HEK293 (cell line): ENCODE results near the gene ICAM4.

Source experiments
- CTCF ChIA-PET: fragments of 350-600 bp; formaldehyde crosslinking; extraction: SDS; loops from one replicate; lab custom pipeline; 2021; ENCODE audit warnings: antibody characterized with exemption; lab: Yijun Ruan, JAX
- POLR2A ChIA-PET: fragments of 300-600 bp; formaldehyde crosslinking; extraction: SDS; loops from one replicate; lab custom pipeline; 2020; ENCODE audit warnings: antibody characterized with exemption, inconsistent platforms; lab: Yijun Ruan, JAX
- H3K27ac ChIP-seq: fragments of 200-500 bp; sonication (Bioruptor generic); 2 replicates; pipeline ENCODE4 v1.5.1; 2014; ENCODE audit warnings: low read depth, low read length, control low read depth, inconsistent platforms; ENCODE audit errors: extremely low read depth
- H3K36me3 ChIP-seq, 2 experiments: fragments of 200-500 bp in 1 of 2; sonication (Bioruptor generic) in 1 of 2; 1 replicate in 1 of 2; 2 replicates in 1 of 2; pipeline ENCODE4 v1.5.1; 2014 to 2017; ENCODE audit warnings: inconsistent platforms in 2 of 2, low read length in 2 of 2; ENCODE audit not compliant: control insufficient read depth in 2 of 2, insufficient read depth in 1 of 2
- H3K4me1 ChIP-seq: fragments of 200-500 bp; sonication (Bioruptor generic); 2 replicates; pipeline ENCODE4 v1.5.1; 2014; ENCODE audit warnings: mild to moderate bottlenecking, low read length, inconsistent platforms; ENCODE audit not compliant: control insufficient read depth, insufficient read depth
- H3K4me3 ChIP-seq: 2 replicates; pipeline ENCODE4 v1.5.1; 2011; ENCODE audit warnings: low read depth, mild to moderate bottlenecking, control low read depth, low read length, moderate library complexity
- H3K9me3 ChIP-seq: fragments of 200-500 bp; sonication (Bioruptor generic); 2 replicates; pipeline ENCODE4 v1.5.1; 2014; ENCODE audit warnings: low read depth, low read length, inconsistent platforms; ENCODE audit not compliant: control insufficient read depth, insufficient read depth
- GLI4 ChIP-seq: fragments of 450-650 bp; formaldehyde crosslinking; IDR thresholded peaks from 2 replicates; pipeline ENCODE4 v1.5.1; 2016; ENCODE audit warnings: missing biosample characterization, missing genetic modification characterization
- PRDM1 ChIP-seq: fragments of 450-650 bp; formaldehyde crosslinking; IDR thresholded peaks from 2 replicates; pipeline ENCODE4; 2016; ENCODE audit warnings: missing biosample characterization, missing genetic modification characterization
- ZFP69B ChIP-seq: fragments of 450-650 bp; formaldehyde crosslinking; IDR thresholded peaks from 2 replicates; pipeline ENCODE4 v1.5.1; 2016; ENCODE audit warnings: missing biosample characterization, missing genetic modification characterization
- ZNF140 ChIP-seq: fragments of 450-650 bp; formaldehyde crosslinking; IDR thresholded peaks from 2 replicates; pipeline ENCODE4 v1.5.1; 2016; ENCODE audit warnings: missing biosample characterization, missing genetic modification characterization
- ZNF16 ChIP-seq: fragments of 450-650 bp; formaldehyde crosslinking; IDR thresholded peaks from 2 replicates; pipeline ENCODE4 v1.5.1; 2016; ENCODE audit warnings: low read depth, missing biosample characterization, missing genetic modification characterization
- ZNF311 ChIP-seq: fragments of 450-650 bp; formaldehyde crosslinking; IDR thresholded peaks from 2 replicates; pipeline ENCODE4 v1.5.1; 2017; ENCODE audit warnings: missing biosample characterization, missing genetic modification characterization, borderline replicate concordance
- ZNF555 ChIP-seq: fragments of 450-650 bp; formaldehyde crosslinking; conservative IDR thresholded peaks from 2 replicates; pipeline ENCODE4 v1.5.1; 2017; ENCODE audit warnings: missing biosample characterization, mild to moderate bottlenecking, missing genetic modification characterization, inconsistent platforms
- TF ChIP-seq, protein P1 (sequence below): fragments of 450-650 bp; formaldehyde crosslinking; IDR thresholded peaks from 2 replicates; pipeline ENCODE4 v1.5.1; 2016; ENCODE audit warnings: missing biosample characterization, missing genetic modification characterization
- TF ChIP-seq, protein P2 (sequence below): fragments of 450-650 bp; formaldehyde crosslinking; IDR thresholded peaks from 2 replicates; pipeline ENCODE4 v1.5.1; 2016; ENCODE audit warnings: missing biosample characterization, missing genetic modification characterization
- TF ChIP-seq, protein P3 (sequence below): fragments of 450-650 bp; formaldehyde crosslinking; IDR thresholded peaks from 2 replicates; pipeline ENCODE4 v1.5.1; 2016; ENCODE audit warnings: missing biosample characterization, missing genetic modification characterization

Gene ICAM4

GRCh38 chr19:10256970-10257615 lies 29.7 kb upstream of the ICAM4 start:
- TF ChIP-seq PRDM1 (tag by site-specific recombination) (peak; percentile 47; the same call in 1 of the 2 replicates), GLI4 (tag by site-specific recombination) (no peak)
- peaks cover 25 to 64% of the 10 kb centered on the region in 2 experiments; a peak in 2 of 3 replicates for H3K36me3 ChIP-seq
- ChIA-PET CTCF (interaction anchor here (0.5 to 7.9 kb wide), 5 partner anchors 31 to 399 kb away, joined by 3 to 141 read pairs (median 3); no protein-coding TSS in a partner anchor), POLR2A (interaction anchor here (0.6 kb wide), 1 partner anchor 77 kb away, joined by 6 read pairs; no protein-coding TSS in a partner anchor)
- no peaks in the 10 kb centered on the region for H3K4me1 ChIP-seq
- no peak overlapping the region for H3K4me3 ChIP-seq
- no peak overlapping the region for H3K27ac ChIP-seq
- no peaks in the 10 kb centered on the region for H3K9me3 ChIP-seq

DNA sequence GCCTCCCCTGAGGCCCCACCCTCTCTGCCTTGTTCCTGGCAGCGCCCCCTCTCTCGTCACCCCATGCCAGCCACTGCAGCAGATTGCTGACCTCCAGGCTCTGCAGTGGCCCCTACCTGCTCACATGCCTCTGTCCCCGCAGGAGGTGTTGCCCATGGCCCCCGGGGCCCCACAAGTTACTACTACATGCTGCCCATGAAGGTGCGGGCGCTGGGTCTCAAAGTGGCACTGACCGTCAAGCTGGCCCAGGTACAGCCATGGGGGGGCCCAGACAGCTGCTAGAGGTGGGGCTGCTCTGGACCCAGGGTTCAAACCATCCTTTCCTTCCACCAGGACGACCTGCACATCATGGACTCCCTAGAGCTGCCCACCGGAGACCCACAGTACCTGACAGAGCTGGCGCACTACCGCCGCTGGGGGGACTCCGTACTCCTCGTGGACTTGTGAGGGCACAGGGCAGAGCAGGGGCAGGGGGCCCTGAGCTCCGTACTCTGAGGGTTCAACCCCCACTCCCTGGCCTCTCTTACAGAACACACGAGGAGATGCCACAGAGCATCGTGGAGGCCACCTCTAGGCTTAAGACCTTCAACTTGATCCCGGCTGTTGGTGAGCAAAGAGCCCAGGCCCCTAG lies 28.6 kb upstream of the ICAM4 start:
- TF ChIP-seq, protein P1, sequence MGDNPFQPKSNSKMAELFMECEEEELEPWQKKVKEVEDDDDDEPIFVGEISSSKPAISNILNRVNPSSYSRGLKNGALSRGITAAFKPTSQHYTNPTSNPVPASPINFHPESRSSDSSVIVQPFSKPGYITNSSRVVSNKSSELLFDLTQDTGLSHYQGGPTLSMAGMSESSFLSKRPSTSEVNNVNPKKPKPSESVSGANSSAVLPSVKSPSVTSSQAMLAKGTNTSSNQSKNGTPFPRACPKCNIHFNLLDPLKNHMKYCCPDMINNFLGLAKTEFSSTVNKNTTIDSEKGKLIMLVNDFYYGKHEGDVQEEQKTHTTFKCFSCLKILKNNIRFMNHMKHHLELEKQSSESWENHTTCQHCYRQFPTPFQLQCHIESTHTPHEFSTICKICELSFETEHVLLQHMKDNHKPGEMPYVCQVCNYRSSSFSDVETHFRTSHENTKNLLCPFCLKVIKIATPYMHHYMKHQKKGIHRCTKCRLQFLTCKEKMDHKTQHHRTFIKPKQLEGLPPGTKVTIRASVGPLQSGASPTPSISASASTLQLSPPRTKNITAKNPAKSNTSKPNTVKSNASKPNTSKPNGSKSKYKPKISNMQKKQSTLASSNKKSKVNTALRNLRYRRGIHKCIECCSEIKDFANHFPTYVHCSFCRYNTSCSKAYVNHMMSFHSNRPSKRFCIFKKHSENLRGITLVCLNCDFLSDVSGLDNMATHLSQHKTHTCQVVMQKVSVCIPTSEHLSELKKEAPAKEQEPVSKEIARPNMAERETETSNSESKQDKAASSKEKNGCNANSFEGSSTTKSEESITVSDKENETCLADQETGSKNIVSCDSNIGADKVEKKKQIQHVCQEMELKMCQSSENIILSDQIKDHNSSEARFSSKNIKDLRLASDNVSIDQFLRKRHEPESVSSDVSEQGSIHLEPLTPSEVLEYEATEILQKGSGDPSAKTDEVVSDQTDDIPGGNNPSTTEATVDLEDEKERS (tag by site-specific recombination), result no peak
- no peak for TF ChIP-seq ZNF555 (tag by site-specific recombination)
- TF ChIP-seq ZNF140 (tag by site-specific recombination), result no peak
- TF ChIP-seq, protein P2, sequence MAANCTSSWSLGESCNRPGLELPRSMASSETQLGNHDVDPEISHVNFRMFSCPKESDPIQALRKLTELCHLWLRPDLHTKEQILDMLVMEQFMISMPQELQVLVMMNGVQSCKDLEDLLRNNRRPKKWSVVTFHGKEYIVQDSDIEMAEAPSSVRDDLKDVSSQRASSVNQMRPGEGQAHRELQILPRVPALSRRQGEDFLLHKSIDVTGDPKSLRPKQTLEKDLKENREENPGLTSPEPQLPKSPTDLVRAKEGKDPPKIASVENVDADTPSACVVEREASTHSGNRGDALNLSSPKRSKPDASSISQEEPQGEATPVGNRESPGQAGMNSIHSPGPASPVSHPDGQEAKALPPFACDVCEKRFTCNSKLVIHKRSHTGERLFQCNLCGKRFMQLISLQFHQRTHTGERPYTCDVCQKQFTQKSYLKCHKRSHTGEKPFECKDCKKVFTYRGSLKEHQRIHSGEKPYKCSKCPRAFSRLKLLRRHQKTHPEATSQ (tag by site-specific recombination), result no peak
- no peak for TF ChIP-seq ZNF16 (tag by site-specific recombination)
- TF ChIP-seq, protein P3, sequence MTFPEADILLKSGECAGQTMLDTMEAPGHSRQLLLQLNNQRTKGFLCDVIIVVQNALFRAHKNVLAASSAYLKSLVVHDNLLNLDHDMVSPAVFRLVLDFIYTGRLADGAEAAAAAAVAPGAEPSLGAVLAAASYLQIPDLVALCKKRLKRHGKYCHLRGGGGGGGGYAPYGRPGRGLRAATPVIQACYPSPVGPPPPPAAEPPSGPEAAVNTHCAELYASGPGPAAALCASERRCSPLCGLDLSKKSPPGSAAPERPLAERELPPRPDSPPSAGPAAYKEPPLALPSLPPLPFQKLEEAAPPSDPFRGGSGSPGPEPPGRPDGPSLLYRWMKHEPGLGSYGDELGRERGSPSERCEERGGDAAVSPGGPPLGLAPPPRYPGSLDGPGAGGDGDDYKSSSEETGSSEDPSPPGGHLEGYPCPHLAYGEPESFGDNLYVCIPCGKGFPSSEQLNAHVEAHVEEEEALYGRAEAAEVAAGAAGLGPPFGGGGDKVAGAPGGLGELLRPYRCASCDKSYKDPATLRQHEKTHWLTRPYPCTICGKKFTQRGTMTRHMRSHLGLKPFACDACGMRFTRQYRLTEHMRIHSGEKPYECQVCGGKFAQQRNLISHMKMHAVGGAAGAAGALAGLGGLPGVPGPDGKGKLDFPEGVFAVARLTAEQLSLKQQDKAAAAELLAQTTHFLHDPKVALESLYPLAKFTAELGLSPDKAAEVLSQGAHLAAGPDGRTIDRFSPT (tag by site-specific recombination), result no peak
- TF ChIP-seq ZFP69B (tag by site-specific recombination), result no peak
- no peak for TF ChIP-seq ZNF311 (tag by site-specific recombination)
- CTCF ChIA-PET, result interaction anchor here (0.5 to 7.9 kb wide), 25 partner anchors 8 to 327 kb away, joined by 3 to 141 read pairs (median 4); partner anchors contain the start of genes FDX2, ICAM1, MRPL4 and RAVER1
- Histone ChIP-seq H3K27ac (no peak overlapping the region), H3K9me3 (no peaks in the 10 kb centered on the region), H3K36me3 (peaks cover 25 to 64% of the 10 kb centered on the region in 2 experiments; a peak in 2 of 3 replicates), H3K4me1 (no peaks in the 10 kb centered on the region), H3K4me3 (no peak overlapping the region)
- POLR2A ChIA-PET, result interaction anchor here (0.6 to 2.7 kb wide), 9 partner anchors 8 to 162 kb away, joined by 4 to 24 read pairs (median 5); partner anchors contain the start of genes CDC37, DNMT1, ICAM5 and TYK2
